HG02970 (cell line): Measurements from ENCODE around the gene SPANXA1.
"Not testable (repeated sequence)": the region's sequence is repeated elsewhere in the genome, so short reads cannot be mapped to it uniquely, and the experiment has no call there.

ENCODE experiments used
- ATAC-seq: cut with Tn5 transposase; IDR thresholded peaks from one replicate; pipeline ENCODE4 v1.9.1; 2021; ENCODE audit warnings: mild to moderate bottlenecking, moderate library complexity, moderate number of reproducible peaks; ENCODE audit not compliant: unreplicated experiment, low FRiP score

The SPANXA1 gene, protein sequence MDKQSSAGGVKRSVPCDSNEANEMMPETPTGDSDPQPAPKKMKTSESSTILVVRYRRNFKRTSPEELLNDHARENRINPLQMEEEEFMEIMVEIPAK

DNA sequence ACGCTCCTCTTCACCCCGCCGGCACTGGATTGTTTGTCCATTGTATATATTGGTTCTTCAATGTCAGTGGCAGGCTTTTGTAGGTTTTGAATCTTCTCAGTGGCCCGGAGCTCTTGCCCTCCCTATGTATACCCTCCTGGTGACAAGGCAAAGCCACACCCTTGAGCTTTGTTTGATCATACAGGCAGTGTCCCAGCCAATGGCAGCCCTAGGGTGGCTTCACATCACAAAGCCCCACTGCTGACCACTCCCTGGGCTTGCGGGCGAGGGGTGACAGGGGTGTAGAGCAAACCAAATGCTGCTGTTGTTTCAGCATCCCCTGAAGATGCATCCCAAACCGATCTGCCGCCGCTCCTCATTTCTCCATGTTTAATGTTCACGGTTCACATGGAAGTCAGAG lies at the start of gene SPANXA1:
SPANXA1 (minus strand) TSS at position 101 of the 400 bp plus-strand sequence; CDS start at position 41, 60 bp downstream.
- ATAC-seq: not testable (repeated sequence)

DNA sequence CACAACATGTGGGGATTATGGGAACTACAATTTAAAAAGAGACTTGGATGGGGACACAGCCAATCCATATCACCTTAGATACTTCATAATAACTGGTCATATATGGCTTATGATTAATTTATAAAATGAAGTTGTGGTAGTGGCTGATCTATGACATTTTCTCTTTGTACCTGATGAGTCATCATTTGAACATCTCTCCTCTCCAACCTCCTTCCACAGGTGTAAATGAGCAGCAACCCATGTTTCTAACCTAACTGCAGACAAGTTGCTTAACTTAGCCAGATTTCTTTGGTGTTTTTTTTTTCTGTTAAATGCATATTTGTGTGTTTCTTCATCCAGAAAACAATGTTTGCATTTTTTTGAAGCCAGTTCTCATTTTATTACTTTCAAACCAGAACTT lies 47.6 kb upstream of the SPANXA1 start:
- ATAC-seq: no peak

- ATAC-seq: no peak
These were observed 34.8 kb upstream of the SPANXA1 start for GRCh38 chrX:141619336-141619735.

GRCh38 chrX:141609111-141609510 lies 24.6 kb upstream of the SPANXA1 start:
- ATAC-seq: no peak

- not testable (repeated sequence) for ATAC-seq
These were observed 4.9 kb upstream of the SPANXA1 start, which contains the start of gene SPANXA2 for GRCh38 chrX:141589408-141589807. Gene SPANXA2 (plus strand): TSS chrX:141589708. CDS start chrX:141589768, 60 bp downstream.

- ATAC-seq: not testable (repeated sequence)
These were observed 42.0 kb downstream of the SPANXA1 start for GRCh38 chrX:141542551-141542950.
